Caco-2 (cell line): ENCODE results near the gene IQSEC1. TPM values are rescaled to one million over a fixed set of nuclear protein-coding genes. Genes with fewer than 3 reads are reported as not detected.

ENCODE experiments used
- BruUV-seq: library from RNA; stranded (reverse); fragments of 400-500 nt; replicated peaks from 2 replicates; lab custom pipeline; 2021; lab: Mats Ljungman, UMichigan
- CTCF ChIA-PET: fragments of 300-600 bp; sonication (Branson Sonifier 250); formaldehyde crosslinking; loops from one replicate; lab custom pipeline; 2022; ENCODE audit warnings: antibody characterized with exemption; lab: Charles Lee
- POLR2A ChIA-PET: fragments of 300-600 bp; sonication (Branson Sonifier 250); formaldehyde crosslinking; loops from one replicate; lab custom pipeline; 2022; ENCODE audit warnings: antibody characterized with exemption; lab: Charles Lee
- DNase-seq, 2 experiments: peaks; one replicate each; pipeline versions ENCODE4 v3.0.0 to v3.0.0-alpha.2; 2020 to 2022
- H3K27me3 ChIP-seq: replicated peaks from 2 replicates; pipeline ENCODE4 v1.6.0; 2011; ENCODE audit warnings: low read length; ENCODE audit not compliant: control insufficient read depth, insufficient read depth
- H3K36me3 ChIP-seq: 2 replicates; pipeline ENCODE4 v1.5.1; 2011; ENCODE audit warnings: low read length; ENCODE audit not compliant: control insufficient read depth, insufficient read depth
- H3K4me1 ChIP-seq: fragments of 250-450 bp; sonication (Bioruptor Pico); 2 replicates; pipeline ENCODE4 v1.5.1; 2020; ENCODE audit warnings: mild to moderate bottlenecking
- H3K4me3 ChIP-seq: 2 replicates; pipeline ENCODE4 v1.5.1; 2011; ENCODE audit warnings: low read depth, mild to moderate bottlenecking, control low read depth, low read length
- H3K9me3 ChIP-seq: fragments of 250-450 bp; sonication (Bioruptor Pico); 2 replicates; pipeline ENCODE4 v1.5.1; 2020; ENCODE audit warnings: mild to moderate bottlenecking, moderate library complexity
- H3K27ac Mint-ChIP-seq: one replicate; pipeline ENCODE4 v1.8.0; 2022; ENCODE audit warnings: mixed read lengths; ENCODE audit not compliant: unreplicated experiment
- H3K27me3 Mint-ChIP-seq: one replicate; pipeline ENCODE4 v1.8.0; 2022; ENCODE audit warnings: mixed read lengths; ENCODE audit not compliant: insufficient read depth, unreplicated experiment
- H3K36me3 Mint-ChIP-seq: one replicate; pipeline ENCODE4 v1.8.0; 2022; ENCODE audit warnings: mild to moderate bottlenecking, mixed read lengths; ENCODE audit not compliant: insufficient read depth, unreplicated experiment
- H3K4me1 Mint-ChIP-seq: one replicate; pipeline ENCODE4 v1.8.0; 2022; ENCODE audit warnings: low read depth, mixed read lengths; ENCODE audit not compliant: unreplicated experiment
- H3K4me3 Mint-ChIP-seq: one replicate; pipeline ENCODE4 v1.8.0; 2022; ENCODE audit warnings: mild to moderate bottlenecking, moderate library complexity, mixed read lengths; ENCODE audit not compliant: unreplicated experiment
- H3K9me3 Mint-ChIP-seq: one replicate; pipeline ENCODE4 v1.8.0; 2022; ENCODE audit warnings: mixed read lengths; ENCODE audit not compliant: unreplicated experiment
- intact Hi-C: fragments of 100-400 bp; cut with micrococcal nuclease; formaldehyde crosslinking; loops from one replicate; pipeline ENCODE4 v1.10.0; 2022; ENCODE audit not compliant: unreplicated experiment
- total RNA-seq: library from RNA; stranded (reverse); gene quantifications from 2 replicates; pipeline ENCODE4 v1.2.3, GENCODE V29; 2022
- TF ChIP-seq, protein P1 (sequence below), 2 experiments: fragments of 200-600 bp in 1 of 2; IDR thresholded peaks; 1 replicate in 1 of 2; 2 replicates in 1 of 2; pipeline versions ENCODE4 v1.5.1 to v1.8.0; 2011 to 2022; ENCODE audit warnings: antibody characterized with exemption in 1 of 2, control low read depth in 1 of 2, inconsistent platforms in 1 of 2, low read depth in 1 of 2, low read length in 1 of 2, mild to moderate bottlenecking in 1 of 2, moderate library complexity in 1 of 2; ENCODE audit not compliant: insufficient read depth in 1 of 2, severe bottlenecking in 1 of 2, unreplicated experiment in 1 of 2

IQSEC1 gene
- total RNA-seq, 1 experiment from 2014 or later = 40.0 TPM

DNA sequence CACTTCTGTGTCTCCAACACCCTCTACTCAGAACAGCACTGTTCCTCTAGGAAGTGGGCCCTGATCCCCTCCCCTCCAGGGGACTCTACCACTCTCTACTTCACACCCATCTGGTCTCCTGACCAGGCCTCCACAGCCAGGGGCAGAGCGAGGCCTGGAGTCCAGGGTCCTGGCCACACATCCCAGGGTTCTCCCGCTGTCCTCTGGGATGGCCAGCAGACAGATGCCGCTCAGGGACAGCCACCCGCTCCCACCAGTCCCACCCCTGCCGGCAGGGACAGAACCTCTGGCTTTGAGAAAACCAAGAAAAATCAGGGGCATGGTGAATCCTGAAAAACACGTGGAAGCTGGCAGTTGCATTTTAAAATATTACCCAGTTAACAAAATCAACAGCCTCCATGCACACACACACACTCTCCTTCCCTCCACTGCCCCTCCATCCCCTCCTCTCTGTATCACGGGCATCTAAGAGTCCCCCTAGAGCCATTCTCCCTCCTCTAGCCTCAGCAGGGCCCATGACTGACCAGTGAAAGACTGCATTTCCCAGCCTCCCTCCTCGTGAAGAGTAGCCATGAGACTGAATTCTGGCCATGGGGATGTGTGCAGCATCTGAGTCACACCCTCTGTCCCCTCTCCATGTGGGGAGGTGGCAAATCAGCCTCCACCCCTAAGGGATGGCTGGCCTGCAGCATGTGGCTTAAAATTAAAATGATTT, 32.1 kb upstream of the IQSEC1 start:
- TF ChIP-seq, protein P1, sequence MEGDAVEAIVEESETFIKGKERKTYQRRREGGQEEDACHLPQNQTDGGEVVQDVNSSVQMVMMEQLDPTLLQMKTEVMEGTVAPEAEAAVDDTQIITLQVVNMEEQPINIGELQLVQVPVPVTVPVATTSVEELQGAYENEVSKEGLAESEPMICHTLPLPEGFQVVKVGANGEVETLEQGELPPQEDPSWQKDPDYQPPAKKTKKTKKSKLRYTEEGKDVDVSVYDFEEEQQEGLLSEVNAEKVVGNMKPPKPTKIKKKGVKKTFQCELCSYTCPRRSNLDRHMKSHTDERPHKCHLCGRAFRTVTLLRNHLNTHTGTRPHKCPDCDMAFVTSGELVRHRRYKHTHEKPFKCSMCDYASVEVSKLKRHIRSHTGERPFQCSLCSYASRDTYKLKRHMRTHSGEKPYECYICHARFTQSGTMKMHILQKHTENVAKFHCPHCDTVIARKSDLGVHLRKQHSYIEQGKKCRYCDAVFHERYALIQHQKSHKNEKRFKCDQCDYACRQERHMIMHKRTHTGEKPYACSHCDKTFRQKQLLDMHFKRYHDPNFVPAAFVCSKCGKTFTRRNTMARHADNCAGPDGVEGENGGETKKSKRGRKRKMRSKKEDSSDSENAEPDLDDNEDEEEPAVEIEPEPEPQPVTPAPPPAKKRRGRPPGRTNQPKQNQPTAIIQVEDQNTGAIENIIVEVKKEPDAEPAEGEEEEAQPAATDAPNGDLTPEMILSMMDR (IDR thresholded peaks at IDR 0.05; ENCODE audit: insufficient read depth in 1 of 2, low read depth in 1 of 2, low read length in 1 of 2, severe bottlenecking in 1 of 2, unreplicated experiment in 1 of 2) = no peak
- no TSS peak for BruUV-seq
- CTCF ChIA-PET = interaction anchor here (1.3 kb wide), 1 partner anchor 13 kb away, joined by 4 read pairs; no protein-coding TSS in a partner anchor

DNA sequence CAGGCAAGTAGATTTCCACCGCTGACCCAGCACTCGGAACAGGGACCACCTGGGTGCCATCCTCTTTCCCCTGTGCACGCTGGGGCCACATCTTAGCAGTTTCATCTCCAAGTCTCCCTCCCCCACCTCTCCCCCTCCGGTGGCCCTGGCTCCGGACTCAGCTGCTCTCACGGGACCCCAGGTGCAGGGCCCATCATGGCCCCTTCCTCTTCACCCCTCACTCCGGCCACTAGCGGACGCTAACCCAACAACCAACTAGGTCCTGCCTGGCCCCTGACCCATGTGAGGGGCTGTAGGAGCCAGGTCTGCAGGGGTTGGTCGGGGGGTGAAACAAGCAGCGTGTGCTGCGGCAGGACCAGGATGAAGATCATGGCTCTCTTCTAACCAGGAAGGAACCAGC, 31.3 kb upstream of the IQSEC1 start:
- BruUV-seq = no TSS peak
- Mint-ChIP-seq H3K27me3 (peaks cover 11% of the 10 kb centered on the region), H3K4me3 (no peak overlapping the region), H3K4me1 (no peaks in the 10 kb centered on the region), H3K36me3 (no peaks in the 10 kb centered on the region), H3K9me3 (no peaks in the 10 kb centered on the region), H3K27ac (no peak overlapping the region)
- Histone ChIP-seq H3K36me3 (no peaks in the 10 kb centered on the region), H3K9me3 (no peaks in the 10 kb centered on the region), H3K4me3 (no peak overlapping the region), H3K27me3 (no peaks in the 10 kb centered on the region), H3K4me1 (no peaks in the 10 kb centered on the region)
- peak in 1 of 2 experiments; percentile 10 for DNase-seq
- POLR2A ChIA-PET = no interaction called here
- intact Hi-C loops = no loop called here
- CTCF ChIA-PET = no interaction called here
- TF ChIP-seq, protein P1 (IDR thresholded peaks at IDR 0.05; ENCODE audit: insufficient read depth in 1 of 2, low read depth in 1 of 2, low read length in 1 of 2, severe bottlenecking in 1 of 2, unreplicated experiment in 1 of 2) = no peak

More for the DNA sequence above, 32.1 kb upstream of the IQSEC1 start:
- POLR2A ChIA-PET = no interaction called here
- Mint-ChIP-seq H3K27me3 (peaks cover 11% of the 10 kb centered on the region), H3K27ac (no peak overlapping the region), H3K4me3 (no peak overlapping the region), H3K4me1 (no peaks in the 10 kb centered on the region), H3K9me3 (no peaks in the 10 kb centered on the region), H3K36me3 (no peaks in the 10 kb centered on the region)
- H3K27me3 ChIP-seq = no peaks in the 10 kb centered on the region
- H3K4me1 ChIP-seq = no peaks in the 10 kb centered on the region
- no peaks in the 10 kb centered on the region for H3K9me3 ChIP-seq
- H3K4me3 ChIP-seq = no peak overlapping the region
- intact Hi-C loops = no loop called here
- H3K36me3 ChIP-seq = no peaks in the 10 kb centered on the region
- peak in 1 of 2 experiments; percentile 24 for DNase-seq

DNA sequence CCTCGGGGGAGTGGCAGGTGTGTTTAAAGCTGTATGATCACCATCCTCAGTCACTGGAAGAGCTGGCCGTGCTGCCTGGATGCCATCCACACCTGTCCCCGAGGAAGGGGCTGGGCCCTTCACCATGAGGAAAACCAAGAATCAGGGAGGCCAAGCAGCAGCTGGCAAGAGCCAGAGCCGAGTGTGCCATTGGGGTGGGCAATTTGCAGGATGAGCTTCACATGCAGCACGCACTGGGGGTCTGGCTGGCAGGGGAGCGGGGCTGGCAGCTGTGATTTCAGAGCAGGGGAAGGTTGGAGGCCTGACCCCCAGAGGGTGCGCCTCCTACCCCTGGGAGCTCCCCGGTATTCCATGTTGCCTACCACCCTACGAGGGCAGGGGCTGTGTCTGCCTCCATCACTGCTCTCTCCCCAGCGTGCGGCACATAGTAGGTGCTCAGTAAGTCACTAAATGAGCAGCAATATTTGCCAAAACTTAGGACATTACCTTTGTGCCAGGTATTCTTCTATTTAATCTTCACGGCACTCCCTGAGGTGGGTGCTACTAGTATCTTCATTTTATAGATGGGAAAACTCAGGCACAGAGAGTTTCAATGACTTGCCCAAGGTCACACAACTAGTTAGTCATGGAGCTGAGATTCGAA, 30.3 kb upstream of the IQSEC1 start:
- no peaks in the 10 kb centered on the region for H3K9me3 Mint-ChIP-seq
- ChIA-PET POLR2A (no interaction called here), CTCF (interaction anchor here (1.4 kb wide), 1 partner anchor 11 kb away, joined by 4 read pairs; no protein-coding TSS in a partner anchor)
- Histone ChIP-seq H3K9me3 (no peaks in the 10 kb centered on the region), H3K4me1 (no peaks in the 10 kb centered on the region), H3K4me3 (no peak overlapping the region), H3K27me3 (no peaks in the 10 kb centered on the region), H3K36me3 (no peaks in the 10 kb centered on the region)
- no peak for DNase-seq
- peaks cover 12% of the 10 kb centered on the region for H3K27me3 Mint-ChIP-seq
- H3K4me3 Mint-ChIP-seq = no peak overlapping the region
- H3K36me3 Mint-ChIP-seq = no peaks in the 10 kb centered on the region
- no peaks in the 10 kb centered on the region for H3K4me1 Mint-ChIP-seq
- TF ChIP-seq, protein P1 (IDR thresholded peaks at IDR 0.05; ENCODE audit: insufficient read depth in 1 of 2, low read depth in 1 of 2, low read length in 1 of 2, severe bottlenecking in 1 of 2, unreplicated experiment in 1 of 2) = no peak
- no TSS peak for BruUV-seq
- no peak overlapping the region for H3K27ac Mint-ChIP-seq
- intact Hi-C loops = no loop called here
